Stimulated activated CD4-positive, alpha-beta T cell treated with anti-CD3 and anti-CD28 coated beads, TNF-alpha, amount 100 ng/mL, for 4 hours (primary cell): ENCODE data around the gene MCC.

Source experiments
- DNase-seq, 3 experiments: peaks; one replicate each; pipeline ENCODE4 v3.0.0-alpha.2; 2020; ENCODE audit warnings: low read depth in 3 of 3

The MCC gene

GRCh38 chr5:113271015-113271414, 217.2 kb downstream of the MCC start:
- no peak for DNase-seq

- DNase-seq: no peak
Observed at GRCh38 chr5:113270086-113270485, 218.2 kb downstream of the MCC start.

GRCh38 chr5:113269023-113269997, 218.9 kb downstream of the MCC start:
- no peak for DNase-seq

GRCh38 chr5:113268232-113268631, 220.0 kb downstream of the MCC start:
- no peak for DNase-seq

GRCh38 chr5:113267361-113267900, 220.8 kb downstream of the MCC start:
- DNase-seq: no peak

- no peak for DNase-seq
Observed at GRCh38 chr5:113266913-113267227, 221.4 kb downstream of the MCC start.

GRCh38 chr5:113266227-113266912, 221.9 kb downstream of the MCC start:
- no peak for DNase-seq

- no peak for DNase-seq
Observed at GRCh38 chr5:113265190-113265589, 223.1 kb downstream of the MCC start.

GRCh38 chr5:113264046-113264445, 224.2 kb downstream of the MCC start:
- no peak for DNase-seq

GRCh38 chr5:113263545-113263944, 224.7 kb downstream of the MCC start:
- no peak for DNase-seq

GRCh38 chr5:113262674-113263073, 225.6 kb downstream of the MCC start:
- no peak for DNase-seq

GRCh38 chr5:113259034-113259433, 229.2 kb downstream of the MCC start:
- no peak for DNase-seq

GRCh38 chr5:113257545-113257944, 230.7 kb downstream of the MCC start:
- DNase-seq: no peak

GRCh38 chr5:113256671-113257452, 231.4 kb downstream of the MCC start:
- no peak for DNase-seq

GRCh38 chr5:113255579-113256386, 232.5 kb downstream of the MCC start:
- no peak for DNase-seq

GRCh38 chr5:113255105-113255504, 233.1 kb downstream of the MCC start:
- DNase-seq: no peak

GRCh38 chr5:113253037-113253436, 235.2 kb downstream of the MCC start:
- no peak for DNase-seq

GRCh38 chr5:113252066-113252465, 236.2 kb downstream of the MCC start:
- no peak for DNase-seq

GRCh38 chr5:113250341-113250953, 237.8 kb downstream of the MCC start:
- DNase-seq: no peak

- no peak for DNase-seq
Observed at GRCh38 chr5:113249206-113249605, 239.0 kb downstream of the MCC start.
